IMR-90 (cell line): ENCODE data around the gene SPECC1L. TPM values are rescaled to one million over a fixed set of nuclear protein-coding genes. Genes with fewer than 3 reads are reported as not detected.

Source experiments
- ATAC-seq: fragments of 200-7000 bp; cut with Tn5 transposase; 2 replicates; pipeline ENCODE4 v1.9.1; 2020; ENCODE audit warnings: low read depth, mild to moderate bottlenecking, moderate library complexity
- BruUV-seq: library from RNA; stranded (reverse); fragments of 400-500 nt; replicated peaks from 2 replicates; lab custom pipeline; 2021; lab: Mats Ljungman, UMichigan
- CTCF ChIA-PET: fragments of 300-600 bp; formaldehyde crosslinking; extraction: SDS; loops from one replicate; lab custom pipeline; 2021; ENCODE audit warnings: antibody characterized with exemption; lab: Yijun Ruan, JAX
- POLR2A ChIA-PET: fragments of 300-600 bp; sonication (Branson Sonifier 250); formaldehyde crosslinking; loops from one replicate; lab custom pipeline; 2022; ENCODE audit warnings: antibody characterized with exemption; ENCODE audit not compliant: unreplicated experiment; lab: Charles Lee
- DNase-seq: peaks from one replicate; pipeline ENCODE4 v3.0.0; 2013
- H2AFZ ChIP-seq: replicated peaks from 2 replicates; pipeline ENCODE3; 2013; ENCODE audit warnings: low read length, mild to moderate bottlenecking; ENCODE audit not compliant: poor library complexity
- H2AK5ac ChIP-seq: 2 replicates; pipeline ENCODE4 v1.6.1; 2013; ENCODE audit warnings: low read depth, low read length, inconsistent platforms
- H2AK9ac ChIP-seq: replicated peaks from 2 replicates; pipeline ENCODE3; 2013; ENCODE audit warnings: mild to moderate bottlenecking, low read depth, low read length, moderate library complexity; ENCODE audit not compliant: poor library complexity
- H2BK120ac ChIP-seq: 2 replicates; pipeline ENCODE4 v1.6.1; 2013; ENCODE audit warnings: low read depth, low read length, inconsistent platforms
- H2BK15ac ChIP-seq: 3 replicates; pipeline ENCODE4 v1.6.1; 2013; ENCODE audit warnings: low read depth, low read length, inconsistent platforms
- H2BK20ac ChIP-seq: 2 replicates; pipeline ENCODE4 v1.6.1; 2013; ENCODE audit warnings: low read depth, mild to moderate bottlenecking, inconsistent platforms, low read length, moderate library complexity
- H2BK5ac ChIP-seq: 2 replicates; pipeline ENCODE4 v1.6.1; 2013; ENCODE audit warnings: mild to moderate bottlenecking, low read depth, low read length, inconsistent platforms; ENCODE audit not compliant: poor library complexity, severe bottlenecking
- H3K14ac ChIP-seq: replicated peaks from 2 replicates; pipeline ENCODE4 v1.6.1; 2013; ENCODE audit warnings: low read depth, low read length, inconsistent platforms
- H3K18ac ChIP-seq: 2 replicates; pipeline ENCODE4 v1.6.1; 2013; ENCODE audit warnings: low read depth, low read length, control low read depth
- H3K23ac ChIP-seq: 2 replicates; pipeline ENCODE4 v1.6.1; 2013; ENCODE audit warnings: low read depth, low read length, inconsistent platforms
- H3K27ac ChIP-seq: 2 replicates; pipeline ENCODE4 v1.5.1; 2013; ENCODE audit warnings: mild to moderate bottlenecking, control low read depth, low read length; ENCODE audit not compliant: insufficient read depth
- H3K27me3 ChIP-seq: 2 replicates; pipeline ENCODE4 v1.6.1; 2013; ENCODE audit warnings: low read length; ENCODE audit not compliant: control insufficient read depth, insufficient read depth
- H3K36me3 ChIP-seq: 2 replicates; pipeline ENCODE4 v1.6.1; 2013; ENCODE audit warnings: low read length, mixed read lengths; ENCODE audit not compliant: control insufficient read depth, insufficient read depth
- H3K4ac ChIP-seq: 2 replicates; pipeline ENCODE4 v1.6.1; 2013; ENCODE audit warnings: low read depth, low read length, inconsistent platforms
- H3K4me1 ChIP-seq: 2 replicates; pipeline ENCODE4 v1.6.1; 2013; ENCODE audit warnings: low read length, mixed read lengths; ENCODE audit not compliant: control insufficient read depth, insufficient read depth
- H3K4me2 ChIP-seq: 2 replicates; pipeline ENCODE4 v1.6.1; 2013; ENCODE audit warnings: low read depth, mild to moderate bottlenecking, control low read depth, low read length, moderate library complexity
- H3K4me3 ChIP-seq: 2 replicates; pipeline ENCODE4 v1.5.1; 2013; ENCODE audit warnings: low read depth, mild to moderate bottlenecking, control low read depth, low read length, moderate library complexity; ENCODE audit not compliant: insufficient read depth
- H3K56ac ChIP-seq: 2 replicates; pipeline ENCODE4 v1.6.1; 2013; ENCODE audit warnings: low read length, inconsistent platforms; ENCODE audit not compliant: insufficient read depth; ENCODE audit errors: extremely low read depth
- H3K79me1 ChIP-seq, 2 experiments: 2 replicates each; pipeline ENCODE4 v1.6.1; 2013; ENCODE audit warnings: low read length in 2 of 2, inconsistent platforms in 1 of 2, low read depth in 1 of 2
- H3K9ac ChIP-seq: 2 replicates; pipeline ENCODE4 v1.6.1; 2013; ENCODE audit warnings: low read depth, low read length, control low read depth
- H3K9me1 ChIP-seq: 2 replicates; pipeline ENCODE4 v1.6.1; 2013; ENCODE audit warnings: low read length, inconsistent platforms; ENCODE audit not compliant: insufficient read depth
- H3K9me3 ChIP-seq: 2 replicates; pipeline ENCODE4 v1.6.1; 2013; ENCODE audit warnings: low read length; ENCODE audit not compliant: control insufficient read depth, insufficient read depth
- H4K20me1 ChIP-seq: 2 replicates; pipeline ENCODE4 v1.6.1; 2013; ENCODE audit warnings: low read length, inconsistent platforms; ENCODE audit not compliant: insufficient read depth
- H4K5ac ChIP-seq: 2 replicates; pipeline ENCODE4 v1.6.1; 2013; ENCODE audit warnings: mild to moderate bottlenecking, low read depth, low read length, control low read depth
- H4K8ac ChIP-seq, 2 experiments: 2 replicates each; pipeline ENCODE4 v1.6.1; 2013; ENCODE audit warnings: low read depth in 2 of 2, low read length in 2 of 2, control low read depth in 1 of 2, inconsistent platforms in 1 of 2
- H4K91ac ChIP-seq: 2 replicates; pipeline ENCODE4 v1.6.1; 2013; ENCODE audit warnings: low read depth, low read length, inconsistent platforms; ENCODE audit not compliant: insufficient read depth
- BHLHE40 ChIP-seq: fragments of 150-350 bp; IDR thresholded peaks from 2 replicates; pipeline ENCODE4 v1.6.1; 2016; ENCODE audit warnings: mild to moderate bottlenecking, low read depth, low read length
- CEBPB ChIP-seq: IDR thresholded peaks from 2 replicates; pipeline ENCODE4 v1.6.1; 2012; ENCODE audit warnings: low read depth, low read length, improper control_type of control experiment
- CHD1 ChIP-seq: IDR thresholded peaks from 2 replicates; pipeline ENCODE4 v1.6.1; 2012; ENCODE audit warnings: low read depth, low read length, improper control_type of control experiment
- CTCF ChIP-seq: conservative IDR thresholded peaks from 2 replicates; pipeline ENCODE4 v1.5.1; 2012; ENCODE audit warnings: mild to moderate bottlenecking, low read depth, low read length, improper control_type of control experiment
- ELK1 ChIP-seq: fragments of 150-350 bp; IDR thresholded peaks from 2 replicates; pipeline ENCODE4 v1.6.1; 2016; ENCODE audit warnings: low read depth, mild to moderate bottlenecking, low read length, moderate library complexity, borderline replicate concordance
- FOS ChIP-seq: fragments of 150-350 bp; IDR thresholded peaks from 2 replicates; pipeline ENCODE4 v1.6.1; 2016; ENCODE audit warnings: low read depth, low read length
- MAFK ChIP-seq: IDR thresholded peaks from 2 replicates; pipeline ENCODE4 v1.6.1; 2012; ENCODE audit warnings: low read depth, low read length, improper control_type of control experiment
- MAZ ChIP-seq: IDR thresholded peaks from 2 replicates; pipeline ENCODE4 v1.6.1; 2012; ENCODE audit warnings: low read depth, mild to moderate bottlenecking, low read length, improper control_type of control experiment, moderate library complexity, borderline replicate concordance
- MXI1 ChIP-seq: IDR thresholded peaks from 2 replicates; pipeline ENCODE4 v1.6.1; 2012; ENCODE audit warnings: low read depth, mild to moderate bottlenecking, low read length, moderate library complexity, borderline replicate concordance
- NFE2L2 ChIP-seq: fragments of 150-350 bp; IDR thresholded peaks from 2 replicates; pipeline ENCODE4 v1.6.1; 2016; ENCODE audit warnings: low read depth, mild to moderate bottlenecking, low read length
- POLR2A ChIP-seq: IDR thresholded peaks from 2 replicates; pipeline ENCODE4 v1.6.1; 2012; ENCODE audit warnings: mild to moderate bottlenecking, low read depth, low read length
- RAD21 ChIP-seq: IDR thresholded peaks from 2 replicates; pipeline ENCODE4 v1.6.1; 2012; ENCODE audit warnings: low read length, improper control_type of control experiment
- RCOR1 ChIP-seq: IDR thresholded peaks from 2 replicates; pipeline ENCODE4 v1.6.1; 2012; ENCODE audit warnings: mild to moderate bottlenecking, low read length, improper control_type of control experiment; ENCODE audit not compliant: insufficient replicate concordance
- RFX5 ChIP-seq: IDR thresholded peaks from 2 replicates; pipeline ENCODE4 v1.8.0; 2012; ENCODE audit warnings: low read depth, mild to moderate bottlenecking, low read length, moderate library complexity
- SMC3 ChIP-seq: fragments of 150-350 bp; IDR thresholded peaks from 2 replicates; pipeline ENCODE4 v1.6.1; 2016; ENCODE audit warnings: low read depth, mild to moderate bottlenecking, antibody characterized with exemption, low read length, moderate library complexity
- WGBS, 2 experiments: methylation state at CpG; one replicate each; pipeline versions ENCODE4 v1.1.5 to v1.1.7; 2013; ENCODE audit warnings: missing lambda C conversion rate in 2 of 2; ENCODE audit not compliant: insufficient read length in 1 of 2; ENCODE audit errors: extremely low coverage in 2 of 2; 5-methylcytosine and 5-hydroxymethylcytosine counted together
- dilution Hi-C: fragments of 300-500 bp; cut with HindIII; formaldehyde crosslinking; loops from one replicate; pipeline ENCODE4 v1.14.3; 2018; ENCODE audit warnings: low sequenced_read_pairs; ENCODE audit not compliant: unreplicated experiment
- in situ Hi-C: fragments of 300-500 bp; cut with MboI; formaldehyde crosslinking; loops from 3 replicates; pipeline ENCODE4 v1.14.3; 2019; ENCODE audit warnings: low sequenced_read_pairs, inconsistent platforms, mixed read lengths
- intact Hi-C: fragments of 100-400 bp; cut with micrococcal nuclease; formaldehyde crosslinking; loops from 2 replicates; pipeline ENCODE4 v1.10.0; 2022
- polyA plus RNA-seq, 3 experiments: library from polyadenylated mRNA; depleted of rRNA; stranded (reverse); fragments of >200 nt; gene quantifications; 2 replicates each; pipeline ENCODE4 v1.2.3, GENCODE V29; 2012; ENCODE audit warnings: low replicate concordance in 1 of 3
- total RNA-seq: library from RNA; depleted of rRNA; stranded (reverse); fragments of >200 nt; gene quantifications from 2 replicates; pipeline ENCODE4 v1.2.3, GENCODE V29; 2012

Gene SPECC1L
- total and polyA plus RNA-seq, 2 of the 4 experiments (the other 2 are of a cell fraction) = 18.7 to 44.1 TPM

GRCh38 chr22:24247564-24248344 is 22.9 kb upstream of the SPECC1L start:
- POLR2A ChIA-PET = no interaction called here
- Histone ChIP-seq H2AK9ac (peak overlapping the region; percentile 1), H3K27me3 (no peaks in the 10 kb centered on the region), H3K23ac (peak overlapping the region; percentile 85; the same call in 1 of the 2 replicates), H3K36me3 (no peaks in the 10 kb centered on the region), H4K91ac (peak overlapping the region; percentile 98; the same call in 1 of the 2 replicates), H3K9ac (peak overlapping the region; percentile 68), H3K27ac (peak overlapping the region; percentile 93), H3K4ac (peak overlapping the region; percentile 97), H3K79me1 (peaks cover 0 to 19% of the 10 kb centered on the region in 2 experiments; a peak in 2 of 4 replicates), H2AFZ (peak overlapping the region; percentile 83), H3K4me3 (no peak overlapping the region), H2BK120ac (peak overlapping the region; percentile 97), H4K20me1 (no peaks in the 10 kb centered on the region), H4K5ac (peak overlapping the region; percentile 27), H3K9me3 (no peaks in the 10 kb centered on the region), H3K4me2 (no peak overlapping the region; the same call in 1 of the 2 replicates), H2BK15ac (peak overlapping the region; percentile 85; the same call in 2 of the 3 replicates), H3K14ac (peak overlapping the region; percentile 90), H3K56ac (no peak overlapping the region), H2BK5ac (no peak overlapping the region), H3K9me1 (peaks cover 12% of the 10 kb centered on the region), H3K4me1 (peaks cover 35% of the 10 kb centered on the region), H4K8ac (peak overlapping the region; percentile 95 to 97), H2AK5ac (peak overlapping the region; percentile 29), H3K18ac (peak overlapping the region; percentile 8; the same call in 1 of the 2 replicates), H2BK20ac (peak overlapping the region; percentile 97)
- BruUV-seq = no TSS peak
- CTCF ChIA-PET = interaction anchor here (0.6 to 1.2 kb wide), 5 partner anchors 42 to 62 kb away, joined by 3 to 13 read pairs (median 3); no protein-coding TSS in a partner anchor
- DNase-seq (peak; percentile 95), ATAC-seq (peak; percentile 96)
- WGBS, 2 experiments = 0% methylated on average over 3 of the region's 23 CpGs; no CpG with 5 or more reads in 1 of the 2 experiments
- intact Hi-C loops (loop anchor here (1.0 to 10.0 kb wide), 3 partner anchors 40 to 263 kb away; partner anchors contain the start of gene GSTT2), in situ Hi-C loops (no loop called here), dilution Hi-C loops (no loop called here)
- no peak for TF ChIP-seq NFE2L2
- no peak for TF ChIP-seq RFX5
- TF ChIP-seq CHD1 = no peak
- peak; percentile 64 for TF ChIP-seq MAZ
- TF ChIP-seq ELK1 = no peak
- TF ChIP-seq SMC3 = peak; percentile 99
- no peak for TF ChIP-seq BHLHE40
- peak; percentile 92 for TF ChIP-seq CEBPB
- TF ChIP-seq POLR2A = 0 out of 2 replicates have a peak, but pooled peaks have one; percentile 31
- TF ChIP-seq CTCF = peak; percentile 95
- no peak for TF ChIP-seq RCOR1
- no peak for TF ChIP-seq MAFK
- no peak for TF ChIP-seq FOS
- no peak; the same call in 1 of the 2 replicates for TF ChIP-seq MXI1
- peak; percentile 97 for TF ChIP-seq RAD21
